Liver (tissue), 9 donors: ENCODE results near the gene SARM1. TPM values are rescaled to one million over a fixed set of nuclear protein-coding genes. Genes with fewer than 3 reads are reported as not detected.

ENCODE experiments used
- DNase-seq: peaks from one replicate; pipeline ENCODE4 v3.0.0-alpha.2; 2017; ENCODE audit warnings: low spot score
- H3K27ac ChIP-seq, 2 donors: one replicate each; pipeline ENCODE4 v1.7.0; 2013; ENCODE audit warnings: inconsistent platforms in 2 of 2, low read length in 2 of 2, control low read depth in 1 of 2, low read depth in 1 of 2, mild to moderate bottlenecking in 1 of 2
- H3K27me3 ChIP-seq, 4 donors: one replicate each; pipeline versions ENCODE4 v1.6.1 to v1.7.0; 2013; ENCODE audit warnings: low read length in 3 of 4, inconsistent platforms in 1 of 4, mild to moderate bottlenecking in 1 of 4, moderate library complexity in 1 of 4; ENCODE audit not compliant: control insufficient read depth in 4 of 4, insufficient read depth in 4 of 4
- H3K36me3 ChIP-seq, 4 donors: one replicate each; pipeline versions ENCODE4 v1.6.1 to v1.7.0; 2013; ENCODE audit warnings: low read length in 3 of 4, mild to moderate bottlenecking in 3 of 4, low read depth in 1 of 4, moderate library complexity in 1 of 4; ENCODE audit not compliant: control insufficient read depth in 4 of 4, insufficient read depth in 3 of 4
- H3K4me1 ChIP-seq, 4 donors: one replicate each; pipeline versions ENCODE4 v1.6.1 to v1.7.0; 2013; ENCODE audit warnings: low read length in 3 of 4, mild to moderate bottlenecking in 3 of 4, moderate library complexity in 1 of 4; ENCODE audit not compliant: control insufficient read depth in 4 of 4, insufficient read depth in 4 of 4
- H3K4me3 ChIP-seq, 3 donors: one replicate each; pipeline versions ENCODE4 v1.6.1 to v1.7.0; 2013; ENCODE audit warnings: low read length in 3 of 3, control low read depth in 1 of 3, low read depth in 1 of 3, mild to moderate bottlenecking in 1 of 3
- H3K9ac ChIP-seq, 2 donors: one replicate each; pipeline ENCODE4 v1.7.0; 2013; ENCODE audit warnings: low read length in 2 of 2, mild to moderate bottlenecking in 2 of 2, moderate library complexity in 2 of 2, control low read depth in 1 of 2, low read depth in 1 of 2
- H3K9me3 ChIP-seq, 4 donors: one replicate each; pipeline versions ENCODE4 v1.6.1 to v1.7.0; 2013; ENCODE audit warnings: low read length in 3 of 4; ENCODE audit not compliant: control insufficient read depth in 4 of 4
- EGR1 ChIP-seq, 2 donors: IDR thresholded peaks; 2 replicates each; pipeline ENCODE4 v1.6.1; 2016 to 2018; ENCODE audit warnings: antibody characterized with exemption in 2 of 2, low read depth in 2 of 2
- FOXA1 ChIP-seq: IDR thresholded peaks from 2 replicates; pipeline ENCODE4 v1.6.1; 2016; ENCODE audit warnings: antibody characterized with exemption
- FOXA2 ChIP-seq: IDR thresholded peaks from 2 replicates; pipeline ENCODE4 v1.6.1; 2016; ENCODE audit warnings: antibody characterized with exemption
- GABPA ChIP-seq, 2 donors: IDR thresholded peaks in 1 of 2; conservative IDR thresholded peaks in 1 of 2; 2 replicates each; pipeline ENCODE4 v1.6.1; 2016; ENCODE audit warnings: antibody characterized with exemption in 2 of 2, mild to moderate bottlenecking in 1 of 2, moderate library complexity in 1 of 2
- HNF4G ChIP-seq: IDR thresholded peaks from 2 replicates; pipeline ENCODE4 v1.6.1; 2016; ENCODE audit warnings: antibody characterized with exemption
- JUND ChIP-seq, 2 donors: IDR thresholded peaks; 2 replicates each; pipeline ENCODE4 v1.6.1; 2016; ENCODE audit warnings: antibody characterized with exemption in 2 of 2
- NR2F2 ChIP-seq: IDR thresholded peaks from 2 replicates; pipeline ENCODE4 v1.6.1; 2016; ENCODE audit warnings: antibody characterized with exemption
- RAD21 ChIP-seq, 2 donors: IDR thresholded peaks; 2 replicates each; pipeline ENCODE4 v1.6.1; 2016; ENCODE audit warnings: antibody characterized with exemption in 2 of 2, mild to moderate bottlenecking in 2 of 2
- RXRA ChIP-seq, 2 donors: IDR thresholded peaks; 2 replicates each; pipeline ENCODE4 v1.6.1; 2017 to 2018; ENCODE audit warnings: antibody characterized with exemption in 2 of 2, mild to moderate bottlenecking in 1 of 2
- SP1 ChIP-seq: IDR thresholded peaks from 2 replicates; pipeline ENCODE4 v1.6.1; 2018; ENCODE audit warnings: antibody characterized with exemption, mild to moderate bottlenecking
- TAF1 ChIP-seq: conservative IDR thresholded peaks from 2 replicates; pipeline ENCODE4 v1.6.1; 2016; ENCODE audit warnings: antibody characterized with exemption, mild to moderate bottlenecking
- YY1 ChIP-seq: IDR thresholded peaks from 2 replicates; pipeline ENCODE4 v1.6.1; 2016; ENCODE audit warnings: antibody characterized with exemption, mild to moderate bottlenecking
- WGBS: extraction: QIAGEN DNeasy Blood & Tissue Kit; methylation state at CpG from one replicate; pipeline ENCODE4 v1.1.7; 2013; 5-methylcytosine and 5-hydroxymethylcytosine counted together
- polyA plus RNA-seq, 2 donors: library from polyadenylated mRNA; stranded (reverse) in 1 of 2; unstranded in 1 of 2; fragments of 200-250 nt in 1 of 2; fragments of >200 nt in 1 of 2; fragmentation: Nextera tagmentation in 1 of 2; extraction: Ambion mirVana in 1 of 2; gene quantifications; one replicate each; pipeline versions ENCODE4 v1.2.1 to v1.2.3, GENCODE V29; 2013 to 2015
- total RNA-seq, 2 donors: library from RNA; depleted of rRNA; stranded (reverse); fragments of >200 nt; gene quantifications; one replicate each; pipeline ENCODE4 v1.2.3, GENCODE V29; 2014
- TF ChIP-seq, protein P1 (sequence below): IDR thresholded peaks from 2 replicates; pipeline ENCODE4 v1.6.1; 2016; ENCODE audit warnings: antibody characterized with exemption
- TF ChIP-seq, protein P2 (sequence below): IDR thresholded peaks from 2 replicates; pipeline ENCODE4 v1.6.1; 2016; ENCODE audit warnings: antibody characterized with exemption, mild to moderate bottlenecking
- TF ChIP-seq, protein P3 (sequence below): IDR thresholded peaks from 2 replicates; pipeline ENCODE4 v1.6.1; 2016; ENCODE audit warnings: antibody characterized with exemption
- TF ChIP-seq, protein P4 (sequence below): IDR thresholded peaks from 2 replicates; pipeline ENCODE4 v1.6.1; 2016; ENCODE audit warnings: antibody characterized with exemption
- TF ChIP-seq, protein P5 (sequence below): fragments of 150-350 bp; IDR thresholded peaks from 2 replicates; pipeline ENCODE4 v1.5.1; 2017; ENCODE audit warnings: improper control_type of control experiment, low read depth, low read length; ENCODE audit not compliant: missing input control
- donor health status: healthy.
- donor health status: healthy.
- donor health status: healthy.
- donor health status: healthy.
- donor health status: healthy.

SARM1 gene
- total and polyA plus RNA-seq, 4 donors = 2.4 to 5.4 (median 5.1) TPM

DNA sequence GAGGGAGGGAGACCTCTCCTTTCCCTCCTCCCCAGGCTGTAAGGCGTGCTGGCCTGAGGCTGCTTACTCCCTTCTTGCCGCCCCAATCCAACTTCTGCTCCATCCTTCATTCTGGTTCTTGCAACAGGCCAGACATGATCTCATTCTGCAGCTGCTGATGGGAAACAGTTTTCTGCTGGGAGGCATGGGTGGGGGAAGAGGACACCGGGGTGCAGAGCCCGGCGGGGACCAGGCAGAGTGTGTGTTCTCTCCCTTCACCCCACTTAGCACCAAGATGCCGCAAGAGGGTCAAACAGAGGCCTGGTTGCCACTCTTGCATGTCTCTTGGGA lies 1.4 kb downstream of the SARM1 start:
- WGBS = 93% methylated on average over 6 of the region's 6 CpGs
- Histone ChIP-seq H3K9me3 (no peaks in the 10 kb centered on the region), H3K27me3 (no peaks in the 10 kb centered on the region), H3K9ac (no peak overlapping the region), H3K36me3 (peaks cover 0 to 5% (median 2%) of the 10 kb centered on the region in 4 donors), H3K4me3 (no peak overlapping the region), H3K27ac (no peak overlapping the region), H3K4me1 (peaks cover 4 to 32% (median 14%) of the 10 kb centered on the region in 4 donors)
- TF ChIP-seq RXRA (IDR thresholded peaks at IDR 0.05) = no peak
- TF ChIP-seq, protein P1, sequence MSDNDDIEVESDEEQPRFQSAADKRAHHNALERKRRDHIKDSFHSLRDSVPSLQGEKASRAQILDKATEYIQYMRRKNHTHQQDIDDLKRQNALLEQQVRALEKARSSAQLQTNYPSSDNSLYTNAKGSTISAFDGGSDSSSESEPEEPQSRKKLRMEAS = no peak
- TF ChIP-seq, protein P2, sequence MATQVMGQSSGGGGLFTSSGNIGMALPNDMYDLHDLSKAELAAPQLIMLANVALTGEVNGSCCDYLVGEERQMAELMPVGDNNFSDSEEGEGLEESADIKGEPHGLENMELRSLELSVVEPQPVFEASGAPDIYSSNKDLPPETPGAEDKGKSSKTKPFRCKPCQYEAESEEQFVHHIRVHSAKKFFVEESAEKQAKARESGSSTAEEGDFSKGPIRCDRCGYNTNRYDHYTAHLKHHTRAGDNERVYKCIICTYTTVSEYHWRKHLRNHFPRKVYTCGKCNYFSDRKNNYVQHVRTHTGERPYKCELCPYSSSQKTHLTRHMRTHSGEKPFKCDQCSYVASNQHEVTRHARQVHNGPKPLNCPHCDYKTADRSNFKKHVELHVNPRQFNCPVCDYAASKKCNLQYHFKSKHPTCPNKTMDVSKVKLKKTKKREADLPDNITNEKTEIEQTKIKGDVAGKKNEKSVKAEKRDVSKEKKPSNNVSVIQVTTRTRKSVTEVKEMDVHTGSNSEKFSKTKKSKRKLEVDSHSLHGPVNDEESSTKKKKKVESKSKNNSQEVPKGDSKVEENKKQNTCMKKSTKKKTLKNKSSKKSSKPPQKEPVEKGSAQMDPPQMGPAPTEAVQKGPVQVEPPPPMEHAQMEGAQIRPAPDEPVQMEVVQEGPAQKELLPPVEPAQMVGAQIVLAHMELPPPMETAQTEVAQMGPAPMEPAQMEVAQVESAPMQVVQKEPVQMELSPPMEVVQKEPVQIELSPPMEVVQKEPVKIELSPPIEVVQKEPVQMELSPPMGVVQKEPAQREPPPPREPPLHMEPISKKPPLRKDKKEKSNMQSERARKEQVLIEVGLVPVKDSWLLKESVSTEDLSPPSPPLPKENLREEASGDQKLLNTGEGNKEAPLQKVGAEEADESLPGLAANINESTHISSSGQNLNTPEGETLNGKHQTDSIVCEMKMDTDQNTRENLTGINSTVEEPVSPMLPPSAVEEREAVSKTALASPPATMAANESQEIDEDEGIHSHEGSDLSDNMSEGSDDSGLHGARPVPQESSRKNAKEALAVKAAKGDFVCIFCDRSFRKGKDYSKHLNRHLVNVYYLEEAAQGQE = no peak
- no peak for TF ChIP-seq RAD21 (IDR thresholded peaks at IDR 0.05)
- TF ChIP-seq, protein P3, sequence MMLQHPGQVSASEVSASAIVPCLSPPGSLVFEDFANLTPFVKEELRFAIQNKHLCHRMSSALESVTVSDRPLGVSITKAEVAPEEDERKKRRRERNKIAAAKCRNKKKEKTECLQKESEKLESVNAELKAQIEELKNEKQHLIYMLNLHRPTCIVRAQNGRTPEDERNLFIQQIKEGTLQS = no peak
- TF ChIP-seq, protein P4, sequence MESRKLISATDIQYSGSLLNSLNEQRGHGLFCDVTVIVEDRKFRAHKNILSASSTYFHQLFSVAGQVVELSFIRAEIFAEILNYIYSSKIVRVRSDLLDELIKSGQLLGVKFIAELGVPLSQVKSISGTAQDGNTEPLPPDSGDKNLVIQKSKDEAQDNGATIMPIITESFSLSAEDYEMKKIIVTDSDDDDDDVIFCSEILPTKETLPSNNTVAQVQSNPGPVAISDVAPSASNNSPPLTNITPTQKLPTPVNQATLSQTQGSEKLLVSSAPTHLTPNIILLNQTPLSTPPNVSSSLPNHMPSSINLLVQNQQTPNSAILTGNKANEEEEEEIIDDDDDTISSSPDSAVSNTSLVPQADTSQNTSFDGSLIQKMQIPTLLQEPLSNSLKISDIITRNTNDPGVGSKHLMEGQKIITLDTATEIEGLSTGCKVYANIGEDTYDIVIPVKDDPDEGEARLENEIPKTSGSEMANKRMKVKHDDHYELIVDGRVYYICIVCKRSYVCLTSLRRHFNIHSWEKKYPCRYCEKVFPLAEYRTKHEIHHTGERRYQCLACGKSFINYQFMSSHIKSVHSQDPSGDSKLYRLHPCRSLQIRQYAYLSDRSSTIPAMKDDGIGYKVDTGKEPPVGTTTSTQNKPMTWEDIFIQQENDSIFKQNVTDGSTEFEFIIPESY = no peak
- no peak for TF ChIP-seq NR2F2
- no peak for TF ChIP-seq GABPA (IDR thresholded peaks at IDR 0.05 in 1 of 2, conservative IDR thresholded peaks at IDR 0.05 in 1 of 2)
- no peak for TF ChIP-seq TAF1
- TF ChIP-seq HNF4G = no peak
- TF ChIP-seq SP1 = no peak
- TF ChIP-seq FOXA2 = no peak
- no peak for TF ChIP-seq JUND (IDR thresholded peaks at IDR 0.05)
- TF ChIP-seq FOXA1 = no peak
- TF ChIP-seq, protein P5, sequence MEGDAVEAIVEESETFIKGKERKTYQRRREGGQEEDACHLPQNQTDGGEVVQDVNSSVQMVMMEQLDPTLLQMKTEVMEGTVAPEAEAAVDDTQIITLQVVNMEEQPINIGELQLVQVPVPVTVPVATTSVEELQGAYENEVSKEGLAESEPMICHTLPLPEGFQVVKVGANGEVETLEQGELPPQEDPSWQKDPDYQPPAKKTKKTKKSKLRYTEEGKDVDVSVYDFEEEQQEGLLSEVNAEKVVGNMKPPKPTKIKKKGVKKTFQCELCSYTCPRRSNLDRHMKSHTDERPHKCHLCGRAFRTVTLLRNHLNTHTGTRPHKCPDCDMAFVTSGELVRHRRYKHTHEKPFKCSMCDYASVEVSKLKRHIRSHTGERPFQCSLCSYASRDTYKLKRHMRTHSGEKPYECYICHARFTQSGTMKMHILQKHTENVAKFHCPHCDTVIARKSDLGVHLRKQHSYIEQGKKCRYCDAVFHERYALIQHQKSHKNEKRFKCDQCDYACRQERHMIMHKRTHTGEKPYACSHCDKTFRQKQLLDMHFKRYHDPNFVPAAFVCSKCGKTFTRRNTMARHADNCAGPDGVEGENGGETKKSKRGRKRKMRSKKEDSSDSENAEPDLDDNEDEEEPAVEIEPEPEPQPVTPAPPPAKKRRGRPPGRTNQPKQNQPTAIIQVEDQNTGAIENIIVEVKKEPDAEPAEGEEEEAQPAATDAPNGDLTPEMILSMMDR = no peak
- no peak for TF ChIP-seq YY1
- no peak for TF ChIP-seq EGR1 (IDR thresholded peaks at IDR 0.05; ENCODE audit: low read depth in 2 of 2)
- DNase-seq = no peak
